Measurements from ENCODE around the gene CALM3.

The CALM3 gene

GRCh38 chr19:46634656-46635218, 33.6 kb downstream of the CALM3 start:
- DNase-seq (ENCODE audit: extremely low read depth, low read depth), result no peak
- TF ChIP-seq CTCF (IDR thresholded peaks at IDR 0.05; ENCODE audit: low read depth, low read length, missing control alignments), result no peak
- H3K4me3 ChIP-seq (replicated peaks; ENCODE audit: low read depth, low read length), result peak overlapping the region; percentile 22

GRCh38 chr19:46635920-46636761, 35.0 kb downstream of the CALM3 start, which contains the start of gene GNG8:
TSS of gene GNG8 (minus strand) at chr19:46636202. CDS start at chr19:46634682, 1,520 bp downstream.
- no peak within 1 kb of the TSS for H3K4me3 ChIP-seq (replicated peaks; ENCODE audit: low read depth, low read length)
- no peak for DNase-seq (ENCODE audit: extremely low read depth, low read depth)

DNA sequence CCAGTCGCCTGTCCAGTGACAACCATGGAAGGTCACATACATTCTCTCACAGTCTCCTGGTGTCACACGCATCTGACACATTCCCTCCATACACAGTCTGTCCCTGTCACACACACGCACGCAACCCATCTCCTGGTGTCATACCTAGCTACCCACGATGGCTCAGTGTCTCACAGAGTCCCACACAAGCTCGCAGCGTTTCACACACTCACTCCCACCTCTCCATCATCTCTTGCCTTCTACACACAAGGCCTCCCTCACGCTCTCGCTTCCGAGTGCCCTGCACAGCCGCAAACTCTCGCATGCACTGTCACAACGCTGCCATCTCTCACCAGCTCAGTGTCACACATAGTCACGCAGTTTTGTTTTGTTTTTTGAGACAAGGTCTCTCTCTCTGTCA, 36.1 kb downstream of the CALM3 start:
- DNase-seq (ENCODE audit: extremely low read depth, low read depth), result no peak
- H3K4me3 ChIP-seq (replicated peaks; ENCODE audit: low read depth, low read length), result no peak overlapping the region
- no peak for TF ChIP-seq CTCF (IDR thresholded peaks at IDR 0.05; ENCODE audit: low read depth, low read length, missing control alignments)

More at GRCh38 chr19:46635920-46636761, 35.0 kb downstream of the CALM3 start, which contains the start of gene GNG8:
- TF ChIP-seq CTCF (IDR thresholded peaks at IDR 0.05; ENCODE audit: low read depth, low read length, missing control alignments), result no peak

GRCh38 chr19:46639358-46640182, 38.4 kb downstream of the CALM3 start:
- peak; percentile 71 for DNase-seq (ENCODE audit: extremely low read depth, low read depth)
- TF ChIP-seq CTCF (IDR thresholded peaks at IDR 0.05; ENCODE audit: low read depth, low read length, missing control alignments), result no peak
- H3K4me3 ChIP-seq (replicated peaks; ENCODE audit: low read depth, low read length), result peak overlapping the region; percentile 40

- TF ChIP-seq CTCF (IDR thresholded peaks at IDR 0.05; ENCODE audit: low read depth, low read length, missing control alignments), result no peak
- no peak overlapping the region for H3K4me3 ChIP-seq (replicated peaks; ENCODE audit: low read depth, low read length)
- DNase-seq (ENCODE audit: extremely low read depth, low read depth), result no peak
These were observed 39.5 kb downstream of the CALM3 start for GRCh38 chr19:46640656-46641055.

GRCh38 chr19:46644720-46645119, 43.6 kb downstream of the CALM3 start:
- DNase-seq (ENCODE audit: extremely low read depth, low read depth), result no peak
- no peak for TF ChIP-seq CTCF (IDR thresholded peaks at IDR 0.05; ENCODE audit: low read depth, low read length, missing control alignments)
- H3K4me3 ChIP-seq (replicated peaks; ENCODE audit: low read depth, low read length), result no peak overlapping the region
